Mucosa of gallbladder (tissue), 1 donor: Measurements from ENCODE around the gene SPAG16. TPM values are rescaled to one million over a fixed set of nuclear protein-coding genes. Genes with fewer than 3 reads are reported as not detected.

Source experiments
- DNase-seq: peaks from one replicate; pipeline ENCODE4 v3.0.0-alpha.2; 2020; ENCODE audit warnings: low spot score
- total RNA-seq: library from RNA; stranded (reverse); gene quantifications from one replicate; pipeline ENCODE4 v1.2.1, GENCODE V29; 2021
- donor health status: DM: no; HTN: no; CAD: no.

Gene SPAG16
- total RNA-seq, 1 donor from 2014 or later, result 62.7 TPM

DNA sequence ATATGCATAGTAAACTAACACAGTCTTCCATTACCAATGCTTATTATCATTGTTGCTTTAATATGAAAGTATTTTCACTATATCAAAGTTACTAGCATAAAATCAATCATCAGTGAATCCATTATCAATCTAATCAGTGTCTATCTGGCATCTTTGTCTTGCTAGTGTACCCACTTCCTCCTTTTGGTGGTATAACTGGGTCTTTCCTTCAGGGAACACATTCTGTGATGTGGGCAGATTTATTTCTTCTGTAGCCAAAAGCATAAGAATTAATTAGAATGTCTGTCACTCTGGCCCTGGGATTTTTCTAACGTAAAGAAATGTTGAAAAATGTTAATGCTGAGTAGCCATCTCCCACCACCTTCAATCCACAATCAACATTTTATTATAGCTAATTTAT lies 970.8 kb downstream of the SPAG16 start:
- DNase-seq, result no peak

DNA sequence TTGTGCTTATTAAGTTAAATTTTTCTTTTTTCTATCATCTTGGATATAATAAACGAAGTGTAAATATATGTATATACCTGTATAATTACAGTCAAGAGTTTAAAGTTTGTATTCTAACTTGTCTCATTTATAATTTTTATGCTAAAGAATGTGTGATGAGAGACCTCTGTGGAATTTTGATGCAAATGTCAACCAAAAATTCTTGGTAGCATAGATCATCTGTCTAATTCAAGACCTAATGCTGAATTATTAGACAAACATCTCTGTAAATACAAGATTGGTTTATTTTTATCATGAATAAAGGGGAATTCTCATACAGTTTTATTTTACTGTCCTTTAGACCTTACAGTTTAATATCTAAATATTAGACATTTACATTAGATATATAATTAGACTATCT lies 977.4 kb downstream of the SPAG16 start:
- no peak for DNase-seq

DNA sequence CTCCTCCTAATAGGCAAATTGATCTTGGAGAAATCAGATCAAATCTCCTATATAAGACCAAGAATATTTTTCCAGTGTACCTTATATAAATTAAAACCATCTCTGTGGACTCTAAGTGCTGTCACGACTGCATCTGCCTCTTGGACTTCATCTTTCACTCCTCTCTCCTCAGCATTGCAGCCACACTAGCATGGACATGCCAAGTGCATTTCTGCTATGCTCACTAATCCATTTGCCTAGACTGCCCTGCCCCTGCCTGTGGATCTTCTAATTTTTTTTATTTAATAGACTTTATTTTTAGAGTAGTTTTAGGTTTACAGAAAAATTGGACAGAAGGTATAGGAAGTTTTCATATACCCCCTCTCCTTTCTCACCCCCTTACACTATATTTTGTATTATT lies 979.9 kb downstream of the SPAG16 start:
- DNase-seq, result no peak

DNA sequence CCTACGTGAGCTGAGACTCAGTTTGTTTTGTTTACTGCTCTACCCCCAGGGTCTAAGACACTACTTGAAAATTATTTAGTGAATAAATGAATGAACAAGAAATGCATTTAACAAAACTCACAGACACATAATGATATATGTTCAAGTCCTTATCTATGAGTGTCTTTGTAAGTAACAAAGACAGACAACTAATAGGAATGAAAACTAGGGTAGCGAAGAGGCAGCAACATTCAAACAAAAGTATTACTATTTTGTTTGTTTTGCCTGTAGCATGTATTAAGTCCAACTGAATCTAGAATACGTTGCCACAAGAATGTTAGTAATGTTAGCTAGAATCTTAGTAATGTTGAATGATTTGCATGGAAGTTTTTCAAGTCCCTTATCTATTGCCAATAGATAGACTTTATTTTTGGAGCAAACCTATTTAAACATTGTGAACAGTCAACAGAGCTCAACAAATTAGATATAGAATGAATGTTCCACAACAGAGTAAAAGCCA lies 981.8 kb downstream of the SPAG16 start:
- no peak for DNase-seq

DNA sequence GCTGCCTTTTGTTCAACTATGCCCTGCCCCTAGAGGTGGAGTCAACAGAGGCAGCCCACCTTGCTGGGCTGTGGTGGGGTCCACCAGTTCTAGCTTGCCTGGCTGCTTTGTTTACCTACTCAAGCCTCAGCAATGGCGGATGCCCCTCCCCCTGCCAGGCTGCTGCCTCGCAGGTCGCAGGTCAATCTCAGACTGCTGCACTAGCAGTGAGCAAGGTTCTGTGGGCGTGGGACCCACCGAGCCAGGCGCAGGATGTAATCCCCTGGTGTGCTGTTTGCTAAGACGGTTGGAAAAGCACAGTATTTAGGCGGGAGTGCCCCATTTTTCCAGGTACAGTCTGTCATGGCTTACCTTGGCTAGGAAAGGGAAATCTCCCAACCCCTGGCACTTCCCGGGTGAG lies 993.6 kb downstream of the SPAG16 start:
- DNase-seq, result no peak

DNA sequence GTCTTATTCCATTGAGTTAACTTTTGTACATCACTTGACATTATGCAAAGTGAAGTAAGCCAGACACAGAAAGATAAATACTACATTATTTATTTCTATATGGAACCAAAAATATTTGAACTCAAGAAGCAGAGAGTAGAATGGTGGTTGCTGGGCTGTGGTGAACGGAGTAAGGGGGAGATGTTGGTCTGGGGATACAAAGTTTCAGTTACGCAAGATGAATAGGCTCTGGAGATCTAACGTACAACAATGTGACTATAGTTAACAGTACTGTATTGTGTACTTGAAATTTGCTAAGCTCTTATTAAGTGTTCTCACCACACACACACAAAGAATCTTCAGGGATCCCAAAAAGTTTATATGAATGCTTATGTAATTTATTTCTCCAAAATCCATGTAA lies 1001.7 kb downstream of the SPAG16 start:
- no peak for DNase-seq

DNA sequence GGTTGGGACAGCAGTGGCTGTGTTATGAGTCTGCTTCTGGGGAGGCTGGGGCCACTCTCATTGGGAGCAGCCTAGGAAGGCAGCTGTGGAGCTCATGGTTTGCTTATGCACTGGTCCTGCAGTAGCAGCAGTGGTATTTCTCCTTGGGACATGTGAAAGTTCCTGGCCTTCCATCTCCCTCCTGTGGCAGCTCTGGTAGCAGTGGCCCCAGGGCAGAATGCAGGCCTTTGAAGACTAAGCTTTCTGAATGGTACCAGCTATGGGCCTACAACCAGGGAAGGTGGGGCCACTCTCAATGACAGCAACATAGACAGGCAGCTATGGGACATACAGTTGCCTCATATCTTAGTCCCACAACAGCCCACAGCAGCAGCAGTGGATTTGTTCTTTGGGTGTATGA lies 1009.3 kb downstream of the SPAG16 start:
- DNase-seq, result no peak

DNA sequence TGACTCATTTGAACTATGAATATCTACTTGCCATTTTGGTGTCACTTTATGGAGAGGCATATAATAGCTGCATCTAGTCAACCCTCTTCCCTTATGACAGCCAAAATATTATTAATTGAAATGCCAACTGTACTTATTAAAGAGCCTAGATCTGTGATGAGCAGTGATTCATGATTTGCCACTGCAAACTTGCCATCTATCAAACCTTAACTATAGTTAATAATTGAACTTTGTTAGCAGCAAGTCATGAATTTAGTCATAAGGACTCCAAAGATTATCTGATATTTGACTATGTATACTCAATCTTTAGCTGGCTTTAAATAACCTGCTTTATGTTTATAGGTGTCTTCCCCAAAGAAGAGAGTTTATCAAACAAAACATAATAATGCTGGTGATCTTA lies 1010.2 kb downstream of the SPAG16 start:
- DNase-seq, result no peak

DNA sequence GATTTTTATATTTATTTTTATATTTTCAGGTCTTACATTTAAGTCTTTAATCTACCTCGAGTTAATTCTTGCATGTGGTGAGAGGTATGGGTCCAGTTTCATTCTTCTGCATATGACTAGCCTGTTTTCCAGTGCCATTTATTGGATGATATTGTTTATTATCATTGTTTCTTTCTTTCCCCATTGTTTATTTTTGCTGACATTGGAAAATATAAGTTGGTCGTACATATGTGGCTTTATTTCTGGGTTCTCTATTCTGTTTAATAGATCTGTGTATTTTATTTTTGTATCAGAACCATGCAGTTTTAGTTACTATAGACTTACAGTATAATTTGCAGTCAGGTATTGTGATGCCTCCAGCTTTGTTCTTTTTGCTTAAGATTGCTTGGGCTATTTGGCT lies 1013.2 kb downstream of the SPAG16 start:
- DNase-seq, result no peak

DNA sequence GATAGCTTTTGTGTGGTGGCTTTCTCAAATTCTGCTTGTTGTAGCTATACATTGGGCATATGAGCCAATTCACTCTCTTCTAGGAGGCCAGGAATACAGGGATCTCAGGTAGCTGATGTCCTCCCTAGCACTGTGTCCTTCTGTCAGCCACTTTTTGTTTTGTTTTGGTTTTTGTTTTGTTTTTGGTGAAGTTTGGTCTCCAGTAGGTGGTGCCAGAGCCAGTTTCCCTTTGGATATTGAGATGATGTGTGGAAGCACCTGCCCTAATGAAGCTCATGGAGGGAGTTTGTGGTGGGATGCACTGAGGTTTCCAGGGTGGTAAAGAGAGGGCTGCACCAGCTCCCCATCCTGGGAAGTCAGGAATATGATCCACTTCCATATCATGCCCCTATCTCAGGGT lies 1026.1 kb downstream of the SPAG16 start:
- no peak for DNase-seq

DNA sequence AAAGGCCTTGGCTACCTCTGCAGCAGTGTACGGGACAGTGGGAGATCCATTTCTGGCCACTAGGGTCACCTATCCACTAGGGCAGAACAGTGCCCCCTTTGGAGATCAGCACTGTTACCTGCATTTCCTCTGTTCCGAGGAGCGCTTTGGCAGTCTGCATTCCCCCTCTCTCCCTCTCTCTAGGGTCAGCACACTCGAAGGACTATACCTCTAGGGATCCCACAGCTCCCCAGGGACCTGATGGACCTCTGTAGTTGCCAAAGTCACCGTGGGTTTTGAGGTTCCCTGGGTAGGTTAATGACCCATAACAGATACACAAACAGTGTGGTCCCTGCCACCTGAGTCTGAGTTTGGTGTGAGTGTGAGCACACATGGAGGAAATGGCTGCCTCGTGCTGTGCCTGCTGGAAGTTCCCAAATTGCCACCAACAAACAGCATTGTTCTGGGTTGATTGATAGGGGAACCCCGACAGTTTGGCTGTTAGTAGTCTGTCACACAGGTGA lies 1026.8 kb downstream of the SPAG16 start:
- no peak for DNase-seq

DNA sequence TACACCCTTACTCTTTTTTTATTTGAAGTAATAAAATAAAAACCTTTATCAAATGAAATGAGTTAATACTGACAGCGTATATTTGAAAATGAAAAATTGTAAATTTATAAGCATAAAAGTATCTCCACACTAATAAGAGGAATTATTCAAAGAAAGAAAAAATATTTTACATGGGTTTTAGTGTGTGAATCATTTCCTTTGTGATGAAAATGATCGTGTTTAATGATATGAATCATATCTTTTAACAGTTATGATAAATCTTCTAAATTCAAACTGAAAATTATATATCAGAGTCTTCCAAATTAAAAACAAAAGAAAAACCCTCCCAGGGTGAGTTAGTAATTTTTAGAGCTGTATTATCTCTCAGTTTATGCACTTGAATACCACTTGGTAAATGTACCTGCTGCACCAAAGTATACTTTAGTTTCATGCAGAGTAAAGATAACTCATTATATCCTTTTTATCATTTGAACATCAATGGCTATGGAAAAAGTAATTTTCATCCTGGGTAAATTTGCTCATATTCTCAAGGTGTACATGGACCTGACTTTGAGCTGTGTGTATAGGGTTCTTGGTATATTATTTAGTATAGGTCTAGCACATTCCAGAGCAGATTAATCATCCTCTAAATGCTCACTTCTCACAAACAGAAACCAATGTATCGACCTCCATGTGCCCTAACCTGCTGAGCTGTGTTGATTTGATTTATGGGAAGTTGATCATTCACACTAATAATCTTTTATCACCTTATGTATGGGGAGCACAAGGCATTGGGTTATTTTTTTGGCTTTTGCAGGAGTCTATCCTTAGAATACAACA lies 1027.9 kb downstream of the SPAG16 start:
- DNase-seq, result no peak

DNA sequence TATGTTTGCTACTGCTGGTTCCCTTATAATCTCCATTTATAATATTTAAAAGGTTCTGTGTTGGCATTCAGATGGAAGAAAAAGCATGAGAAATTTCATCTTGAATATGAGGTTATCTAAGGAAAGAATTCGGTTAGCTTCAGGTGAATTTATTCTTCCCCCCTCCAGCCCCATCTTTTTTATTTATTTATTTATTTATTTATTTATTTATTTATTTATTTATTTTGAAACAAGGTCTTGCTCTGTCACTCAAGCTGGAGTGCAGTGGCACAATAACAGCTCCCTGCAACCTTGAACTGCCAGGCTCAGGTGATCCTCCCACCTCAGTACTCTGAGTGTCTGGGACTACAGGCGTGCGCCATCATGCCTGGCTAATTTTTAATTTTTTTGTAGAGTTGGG lies 1031.1 kb downstream of the SPAG16 start:
- no peak for DNase-seq

DNA sequence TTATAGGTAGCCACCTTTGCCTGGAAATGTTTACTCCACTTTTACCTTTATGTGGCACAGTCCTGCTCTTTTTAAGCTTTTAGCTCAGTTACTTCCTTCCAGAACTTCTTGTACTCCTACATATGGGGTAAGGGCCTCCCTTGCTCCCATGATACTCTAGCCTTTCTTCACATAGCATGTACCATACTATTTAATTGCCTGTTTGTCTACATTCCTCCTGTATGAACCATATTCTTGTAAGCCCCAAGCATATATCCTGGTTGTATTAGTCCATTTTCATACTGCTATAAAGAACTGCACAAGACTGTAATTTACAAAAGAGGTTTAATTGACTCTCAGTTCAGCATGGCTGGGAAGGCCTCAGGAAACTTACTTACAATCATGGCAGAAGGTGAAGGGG lies 1035.9 kb downstream of the SPAG16 start:
- no peak for DNase-seq

DNA sequence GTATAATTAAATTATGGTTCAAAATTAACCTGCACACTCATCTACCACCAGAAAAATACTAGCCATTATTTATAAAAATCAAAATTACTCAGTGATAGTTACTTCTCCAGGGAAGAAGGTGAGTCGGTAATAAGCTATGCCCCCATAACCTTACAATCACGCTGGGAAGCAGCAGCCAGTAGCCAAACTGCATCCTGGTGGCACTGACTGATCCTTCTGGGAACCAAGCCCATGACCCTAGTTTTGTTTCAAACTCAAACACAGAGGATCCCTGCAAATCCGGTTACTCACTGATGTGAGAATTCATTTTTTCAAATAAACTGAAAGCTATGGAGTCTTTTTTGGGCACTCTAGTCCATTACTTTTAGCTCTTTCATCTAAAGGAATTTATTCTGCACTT lies 1038.4 kb downstream of the SPAG16 start:
- no peak for DNase-seq

DNA sequence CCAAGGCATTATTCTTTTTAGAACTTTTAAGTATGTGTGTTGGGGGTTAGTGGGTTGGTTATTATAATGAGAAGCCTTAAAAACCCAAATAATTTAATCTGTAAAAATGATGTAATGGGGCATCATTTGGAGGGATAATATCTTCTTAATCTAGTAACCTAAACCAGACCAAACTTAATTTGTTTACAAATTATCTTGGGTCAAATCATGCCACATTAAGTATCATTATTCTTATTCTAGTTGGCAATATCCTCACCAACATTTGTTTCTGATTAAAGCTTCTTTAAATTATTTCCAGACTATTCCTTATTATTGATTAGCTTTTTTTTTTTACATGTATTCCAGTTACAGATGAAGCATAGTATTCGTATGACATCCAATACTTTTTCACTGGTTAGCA lies 1041.1 kb downstream of the SPAG16 start:
- no peak for DNase-seq

DNA sequence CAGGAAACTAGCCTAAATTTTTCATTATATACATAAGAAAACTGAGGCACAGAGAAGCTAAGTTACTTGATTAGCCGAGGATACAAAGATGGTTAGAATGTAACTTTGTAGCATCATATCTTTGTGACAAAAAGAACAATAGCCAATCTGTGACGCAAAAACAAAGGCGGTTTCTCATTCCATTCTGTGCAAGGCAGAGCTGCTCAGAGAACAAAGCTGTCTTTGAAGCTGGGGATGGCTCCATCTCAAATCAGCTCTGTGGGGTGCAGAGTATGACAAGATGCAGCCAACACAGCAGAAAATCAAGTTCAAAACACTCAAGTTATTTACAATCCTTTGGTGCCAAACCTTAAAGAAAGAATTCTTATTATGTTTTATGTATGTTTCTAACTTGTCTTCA lies 1044.7 kb downstream of the SPAG16 start:
- no peak for DNase-seq

DNA sequence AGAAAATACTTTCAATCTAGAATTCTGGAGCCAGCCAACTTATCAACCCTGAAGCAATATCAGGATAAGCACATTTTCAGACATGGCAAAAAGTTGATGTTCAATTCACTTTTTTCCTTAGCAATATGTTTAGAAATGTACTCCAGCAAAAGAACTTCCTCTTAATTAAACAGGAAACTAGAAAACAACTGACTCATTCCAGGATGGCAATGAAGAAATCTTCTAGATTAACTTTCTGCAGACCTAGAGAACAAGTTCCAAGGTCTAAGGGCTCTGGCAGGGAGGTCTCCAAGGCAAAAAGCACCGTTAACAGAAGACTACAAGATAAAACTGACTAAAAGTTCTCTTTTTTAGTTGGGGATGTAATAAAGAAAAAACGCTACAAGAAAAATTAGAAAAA lies 1057.4 kb downstream of the SPAG16 start:
- DNase-seq, result no peak

DNA sequence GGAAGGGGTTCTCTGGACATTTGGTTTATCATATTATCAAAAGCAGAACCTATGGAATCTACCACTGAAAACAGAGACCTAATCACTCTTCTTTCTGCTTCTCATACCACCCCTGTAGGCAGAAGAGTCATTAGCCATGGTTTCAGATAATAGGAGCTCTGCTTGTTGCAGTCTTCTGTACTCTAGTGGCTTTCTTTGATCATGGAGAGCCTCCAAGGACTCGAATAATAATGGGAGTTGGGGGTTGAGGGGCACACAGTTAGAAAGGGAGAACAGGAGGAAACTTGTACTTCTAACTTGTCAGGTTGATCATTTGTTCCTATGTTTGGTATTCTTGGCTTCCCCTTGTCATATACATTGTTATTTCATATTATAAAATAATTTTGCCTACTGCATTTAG lies 1074.2 kb downstream of the SPAG16 start:
- DNase-seq, result no peak

DNA sequence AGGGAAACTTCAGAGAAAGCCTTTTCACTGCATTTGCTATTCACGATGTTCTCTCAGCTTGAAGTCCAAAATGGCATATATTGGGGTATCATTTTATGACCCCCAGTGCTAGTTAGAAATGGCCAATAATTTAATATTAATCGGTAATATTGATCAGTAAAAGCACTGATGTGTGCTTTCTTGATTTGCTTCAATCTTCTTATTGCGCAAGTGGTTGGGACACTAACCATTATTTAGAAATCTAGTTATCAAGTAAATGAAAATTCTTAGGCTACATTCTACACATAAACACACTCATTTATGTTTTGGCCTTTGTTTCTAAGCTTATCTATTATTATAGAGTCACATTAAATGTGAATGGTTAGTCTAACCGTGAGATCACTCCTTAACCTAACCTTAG lies 1076.9 kb downstream of the SPAG16 start:
- DNase-seq, result no peak

DNA sequence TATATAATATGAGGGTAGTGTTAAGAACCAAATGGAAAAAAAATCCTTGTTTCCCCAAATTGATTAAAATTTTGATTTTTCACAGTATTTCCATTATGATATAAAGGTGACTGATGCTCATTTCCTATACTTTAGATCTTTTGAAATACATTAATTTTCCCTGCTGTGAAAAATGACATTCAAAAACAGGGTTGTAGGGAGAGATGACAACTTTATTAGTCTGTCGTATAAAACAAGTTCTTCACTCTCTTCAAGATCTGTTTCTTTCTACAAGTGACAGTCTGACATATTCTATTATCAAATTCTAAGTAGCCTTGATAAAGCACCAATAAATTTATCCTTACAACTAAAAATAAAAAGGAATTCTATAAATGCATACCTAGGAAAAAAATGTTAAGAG lies 1081.3 kb downstream of the SPAG16 start:
- DNase-seq, result no peak

DNA sequence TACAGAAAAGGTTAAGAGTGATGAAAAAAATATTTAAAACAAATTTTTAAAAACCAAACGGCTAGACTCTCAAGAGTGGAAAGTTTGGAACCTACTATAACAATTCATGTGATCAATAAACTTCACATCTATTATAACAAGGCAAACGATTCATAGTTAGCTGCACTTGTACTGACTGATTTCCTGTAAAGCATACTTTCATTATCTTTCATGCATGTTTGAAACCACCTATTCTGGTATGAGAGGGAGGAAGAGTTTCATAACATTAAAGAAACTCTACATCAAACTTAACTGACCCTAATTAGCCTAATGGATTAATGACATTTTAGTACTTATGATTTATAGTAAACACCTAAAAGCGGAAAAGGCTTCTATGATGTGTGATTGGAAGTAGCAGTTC lies 1082.9 kb downstream of the SPAG16 start:
- no peak for DNase-seq

DNA sequence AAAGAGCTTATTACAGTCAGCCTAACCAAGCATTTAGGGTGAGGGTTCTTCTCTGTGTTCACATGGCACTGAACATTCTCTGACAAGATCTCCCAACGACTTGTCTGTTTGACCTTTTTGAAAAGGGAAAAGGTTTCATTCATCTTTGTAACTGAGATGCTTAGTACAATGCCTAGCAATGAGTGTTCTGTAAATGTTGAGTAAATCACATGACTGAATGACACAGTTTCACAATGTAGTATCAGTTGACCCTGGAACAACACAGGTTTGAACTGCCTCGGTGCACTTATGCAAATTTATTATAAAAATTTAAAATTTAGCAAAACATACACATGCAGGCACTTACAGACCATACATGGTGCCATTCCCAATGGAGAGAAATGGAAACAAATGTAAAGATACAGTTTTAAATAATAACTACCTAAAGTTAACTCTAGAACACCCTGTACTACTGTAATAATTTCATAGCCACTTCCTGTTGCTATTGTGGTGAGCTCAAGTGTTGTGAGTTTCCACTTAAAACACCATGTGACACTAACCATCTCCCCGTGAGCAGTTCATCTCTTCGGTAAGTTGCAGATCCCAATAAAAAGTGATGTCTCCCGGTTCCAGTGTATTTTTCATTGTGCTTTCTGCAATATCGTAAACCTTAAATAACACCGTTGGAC lies 1092.5 kb downstream of the SPAG16 start:
- no peak for DNase-seq
